Ishikawa (cell line): ENCODE data around the gene XXYLT1.

Experiments
- EP300 ChIP-seq: IDR thresholded peaks from 2 replicates; pipeline ENCODE4 v1.6.1; 2012; ENCODE audit warnings: borderline replicate concordance
- RAD21 ChIP-seq: IDR thresholded peaks from 2 replicates; pipeline ENCODE4 v1.6.1; 2012; ENCODE audit warnings: low read depth
- TAF1 ChIP-seq: IDR thresholded peaks from 2 replicates; pipeline ENCODE4 v1.6.1; 2012; ENCODE audit warnings: low read depth, mild to moderate bottlenecking
- TCF12 ChIP-seq: IDR thresholded peaks from 2 replicates; pipeline ENCODE4 v1.6.1; 2012; ENCODE audit warnings: low read depth
- ZBTB7A ChIP-seq: IDR thresholded peaks from 2 replicates; pipeline ENCODE4 v1.6.1; 2012; ENCODE audit warnings: low read depth
- TF ChIP-seq, protein P1 (sequence below): IDR thresholded peaks from 2 replicates; pipeline ENCODE4 v1.6.1; 2012; ENCODE audit warnings: low read depth, mild to moderate bottlenecking

DNA sequence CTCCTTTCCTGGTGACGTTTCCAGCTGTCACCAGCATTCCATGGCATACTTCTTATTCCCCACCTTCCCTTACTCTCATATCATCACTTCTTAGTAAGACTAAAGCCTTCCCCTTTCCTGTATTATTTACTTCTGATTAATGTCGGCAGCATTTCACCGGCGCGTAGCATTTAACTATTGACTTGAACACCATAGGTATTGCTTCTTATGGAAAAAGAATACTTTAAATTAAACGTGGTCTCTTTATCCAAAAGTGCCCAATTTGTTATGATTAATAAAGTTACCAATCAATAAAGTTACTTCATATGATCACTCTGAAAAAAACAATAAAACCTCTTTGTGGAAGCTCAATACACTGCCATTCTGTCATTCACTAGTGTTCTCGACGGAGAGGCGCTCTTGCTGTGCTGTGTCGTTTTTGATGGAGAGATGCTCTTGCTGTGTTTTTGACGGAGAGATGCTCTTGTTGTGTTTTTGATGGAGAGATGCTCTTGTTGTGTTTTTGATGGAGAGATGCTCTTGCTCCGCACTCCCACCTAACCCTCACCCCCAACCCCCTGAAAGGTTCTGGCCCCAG lies 165.0 kb downstream of the XXYLT1 start:
- TF ChIP-seq, protein P1, sequence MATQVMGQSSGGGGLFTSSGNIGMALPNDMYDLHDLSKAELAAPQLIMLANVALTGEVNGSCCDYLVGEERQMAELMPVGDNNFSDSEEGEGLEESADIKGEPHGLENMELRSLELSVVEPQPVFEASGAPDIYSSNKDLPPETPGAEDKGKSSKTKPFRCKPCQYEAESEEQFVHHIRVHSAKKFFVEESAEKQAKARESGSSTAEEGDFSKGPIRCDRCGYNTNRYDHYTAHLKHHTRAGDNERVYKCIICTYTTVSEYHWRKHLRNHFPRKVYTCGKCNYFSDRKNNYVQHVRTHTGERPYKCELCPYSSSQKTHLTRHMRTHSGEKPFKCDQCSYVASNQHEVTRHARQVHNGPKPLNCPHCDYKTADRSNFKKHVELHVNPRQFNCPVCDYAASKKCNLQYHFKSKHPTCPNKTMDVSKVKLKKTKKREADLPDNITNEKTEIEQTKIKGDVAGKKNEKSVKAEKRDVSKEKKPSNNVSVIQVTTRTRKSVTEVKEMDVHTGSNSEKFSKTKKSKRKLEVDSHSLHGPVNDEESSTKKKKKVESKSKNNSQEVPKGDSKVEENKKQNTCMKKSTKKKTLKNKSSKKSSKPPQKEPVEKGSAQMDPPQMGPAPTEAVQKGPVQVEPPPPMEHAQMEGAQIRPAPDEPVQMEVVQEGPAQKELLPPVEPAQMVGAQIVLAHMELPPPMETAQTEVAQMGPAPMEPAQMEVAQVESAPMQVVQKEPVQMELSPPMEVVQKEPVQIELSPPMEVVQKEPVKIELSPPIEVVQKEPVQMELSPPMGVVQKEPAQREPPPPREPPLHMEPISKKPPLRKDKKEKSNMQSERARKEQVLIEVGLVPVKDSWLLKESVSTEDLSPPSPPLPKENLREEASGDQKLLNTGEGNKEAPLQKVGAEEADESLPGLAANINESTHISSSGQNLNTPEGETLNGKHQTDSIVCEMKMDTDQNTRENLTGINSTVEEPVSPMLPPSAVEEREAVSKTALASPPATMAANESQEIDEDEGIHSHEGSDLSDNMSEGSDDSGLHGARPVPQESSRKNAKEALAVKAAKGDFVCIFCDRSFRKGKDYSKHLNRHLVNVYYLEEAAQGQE, result no peak
- TF ChIP-seq TAF1 (no peak), TCF12 (no peak), ZBTB7A (no peak), RAD21 (no peak), EP300 (no peak)
